Fibroblast of lung (primary cell): ENCODE results near the gene GNB1L. TPM values are rescaled to one million over a fixed set of nuclear protein-coding genes. Genes with fewer than 3 reads are reported as not detected.

Experiments
- DNase-seq, 2 donors: peaks; one replicate each; pipeline versions ENCODE4 v3.0.0 to v3.0.0-alpha.2; 2010; ENCODE audit warnings: low read depth in 2 of 2
- H2AFZ ChIP-seq: 2 replicates; pipeline ENCODE4 v1.5.1; 2012; ENCODE audit warnings: low read length, control low read depth, inconsistent platforms
- H3K27ac ChIP-seq: 2 replicates; pipeline ENCODE4 v1.5.1; 2011; ENCODE audit warnings: low read length, control low read depth; ENCODE audit not compliant: insufficient read depth
- H3K27me3 ChIP-seq: 2 replicates; pipeline ENCODE4 v1.5.1; 2011; ENCODE audit warnings: mild to moderate bottlenecking, low read length; ENCODE audit not compliant: control insufficient read depth, insufficient read depth
- H3K36me3 ChIP-seq: 2 replicates; pipeline ENCODE4 v1.5.1; 2011; ENCODE audit warnings: low read length; ENCODE audit not compliant: control insufficient read depth, insufficient read depth
- H3K4me1 ChIP-seq: 2 replicates; pipeline ENCODE4 v1.5.1; 2011; ENCODE audit warnings: low read length; ENCODE audit not compliant: control insufficient read depth, insufficient read depth; ENCODE audit errors: extremely low read depth
- H3K4me2 ChIP-seq: 2 replicates; pipeline ENCODE4 v1.5.1; 2011; ENCODE audit warnings: low read length, control low read depth; ENCODE audit not compliant: insufficient read depth; ENCODE audit errors: extremely low read depth
- H3K4me3 ChIP-seq, 4 experiments: fragments of 200-600 bp in 1 of 4; sonication (generic) in 1 of 4; replicated peaks in 1 of 4; 2 replicates each; pipeline ENCODE4 v1.5.1; 2011 to 2016; ENCODE audit warnings: low read length in 4 of 4, low read depth in 3 of 4, mild to moderate bottlenecking in 3 of 4, control low read depth in 2 of 4, inconsistent platforms in 1 of 4, mixed read lengths in 1 of 4; ENCODE audit not compliant: insufficient read depth in 1 of 4; ENCODE audit errors: control extremely low read depth in 1 of 4
- H3K79me2 ChIP-seq: 2 replicates; pipeline ENCODE4 v1.5.1; 2012; ENCODE audit warnings: mild to moderate bottlenecking, low read length, inconsistent platforms; ENCODE audit not compliant: control insufficient read depth, insufficient read depth
- H3K9ac ChIP-seq: 2 replicates; pipeline ENCODE4 v1.5.1; 2011; ENCODE audit warnings: mild to moderate bottlenecking, low read length, control low read depth; ENCODE audit not compliant: insufficient read depth
- H3K9me3 ChIP-seq: 2 replicates; pipeline ENCODE4 v1.5.1; 2012; ENCODE audit warnings: low read depth, low read length; ENCODE audit not compliant: control insufficient read depth, insufficient read depth
- H4K20me1 ChIP-seq: 2 replicates; pipeline ENCODE4 v1.5.1; 2011; ENCODE audit warnings: low read length; ENCODE audit not compliant: control insufficient read depth, insufficient read depth; ENCODE audit errors: extremely low read depth
- CTCF ChIP-seq, 2 donors: IDR thresholded peaks in 1 of 2; conservative IDR thresholded peaks in 1 of 2; 1 replicate in 1 of 2; 2 replicates in 1 of 2; pipeline ENCODE4 v1.5.1; 2011 to 2012; ENCODE audit warnings: low read length in 2 of 2, control low read depth in 1 of 2, inconsistent platforms in 1 of 2, low read depth in 1 of 2, mild to moderate bottlenecking in 1 of 2
- EZH2 ChIP-seq: IDR thresholded peaks from 2 replicates; pipeline ENCODE4 v1.5.1; 2012; ENCODE audit warnings: low read length, control low read depth, mild to moderate bottlenecking; ENCODE audit errors: missing control alignments
- polyA plus RNA-seq, 2 donors: library from polyadenylated mRNA; depleted of rRNA in 1 of 2; stranded (reverse) in 1 of 2; unstranded in 1 of 2; fragments of >200 nt; gene quantifications; 2 replicates each; pipeline ENCODE4 v1.2.1, GENCODE V29; 2011 to 2012; ENCODE audit warnings: missing spikeins in 1 of 2
- total RNA-seq: library from RNA; depleted of rRNA; stranded (reverse); fragments of >200 nt; gene quantifications from 2 replicates; pipeline ENCODE4 v1.2.1, GENCODE V29; 2014

Gene GNB1L
- total and polyA plus RNA-seq, 2 donors (not counting 1 experiment from before 2014, with no cell fraction given) = 1.4 to 7.8 TPM

- H3K4me1 ChIP-seq = no peaks in the 10 kb centered on the region
- peaks cover 60% of the 10 kb centered on the region for H3K27me3 ChIP-seq
- no peak overlapping the region for H3K9ac ChIP-seq
- no peaks in the 10 kb centered on the region for H4K20me1 ChIP-seq
- DNase-seq = no peak
- H3K27ac ChIP-seq = no peak overlapping the region
- no peak overlapping the region for H3K4me3 ChIP-seq
- no peaks in the 10 kb centered on the region for H3K9me3 ChIP-seq
- H3K4me2 ChIP-seq = no peak overlapping the region
- no peaks in the 10 kb centered on the region for H3K36me3 ChIP-seq
- no peak overlapping the region for H2AFZ ChIP-seq
- TF ChIP-seq EZH2 (peak; percentile 89), CTCF (conservative IDR thresholded peaks at IDR 0.05 in 1 of 2, IDR thresholded peaks at IDR 0.05 in 1 of 2; ENCODE audit: low read depth in 1 of 2, low read length in 2 of 2) (no peak)
- H3K79me2 ChIP-seq = no peaks in the 10 kb centered on the region
These were observed 100.0 kb downstream of the GNB1L start for GRCh38 chr22:19754701-19755144.

DNA sequence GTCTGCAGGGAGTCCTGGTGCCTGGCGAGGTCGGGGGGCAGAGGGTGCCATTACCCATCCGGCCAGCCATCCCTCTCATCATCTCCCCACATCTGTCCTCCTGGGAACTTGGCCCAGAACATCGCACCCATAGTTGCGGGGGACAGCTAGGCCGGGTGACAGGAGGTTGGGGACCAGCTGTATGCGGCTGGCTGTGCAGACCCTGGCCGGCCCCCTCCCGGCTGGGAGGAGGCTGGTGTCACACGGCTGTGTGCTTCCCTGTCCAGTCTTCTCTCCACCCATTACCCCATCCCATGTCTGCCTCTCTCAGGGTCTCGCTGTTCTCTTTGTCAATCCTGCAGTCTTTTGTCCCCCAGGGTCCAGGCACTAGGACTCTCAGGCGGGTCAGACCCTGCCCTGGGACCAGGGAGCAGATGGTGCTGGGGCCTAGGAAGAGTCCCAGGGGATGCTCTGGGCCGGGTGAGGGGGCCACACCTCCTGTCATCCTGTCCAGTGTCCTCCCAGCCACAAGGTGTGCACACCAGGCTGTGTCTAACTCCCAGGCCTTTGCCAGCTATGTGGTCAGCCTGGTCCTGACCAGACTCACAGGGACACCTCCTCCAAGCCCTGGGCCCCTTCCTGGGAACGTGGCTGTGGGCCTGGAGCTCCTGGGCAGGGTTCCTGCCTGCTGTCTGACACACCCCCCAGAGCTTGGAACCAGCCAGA lies 100.5 kb downstream of the GNB1L start:
- Histone ChIP-seq H3K4me3 (no peak overlapping the region), H3K79me2 (no peaks in the 10 kb centered on the region), H3K9me3 (no peaks in the 10 kb centered on the region), H3K27me3 (peaks cover 55% of the 10 kb centered on the region), H3K36me3 (no peaks in the 10 kb centered on the region), H3K27ac (no peak overlapping the region), H3K4me2 (no peak overlapping the region), H4K20me1 (no peaks in the 10 kb centered on the region), H2AFZ (no peak overlapping the region), H3K9ac (no peak overlapping the region), H3K4me1 (no peaks in the 10 kb centered on the region)
- TF ChIP-seq CTCF (conservative IDR thresholded peaks at IDR 0.05 in 1 of 2, IDR thresholded peaks at IDR 0.05 in 1 of 2; ENCODE audit: low read depth in 1 of 2, low read length in 2 of 2) = no peak
- no peak for TF ChIP-seq EZH2
- DNase-seq = no peak

GRCh38 chr22:19753090-19753842 lies 101.4 kb downstream of the GNB1L start:
- Histone ChIP-seq H3K4me2 (no peak overlapping the region), H3K4me3 (no peak overlapping the region), H3K79me2 (no peaks in the 10 kb centered on the region), H2AFZ (no peak overlapping the region), H3K4me1 (no peaks in the 10 kb centered on the region), H3K9ac (no peak overlapping the region), H4K20me1 (no peaks in the 10 kb centered on the region), H3K36me3 (no peaks in the 10 kb centered on the region), H3K27ac (no peak overlapping the region), H3K9me3 (no peaks in the 10 kb centered on the region), H3K27me3 (peaks cover 49% of the 10 kb centered on the region)
- no peak for DNase-seq
- TF ChIP-seq CTCF (conservative IDR thresholded peaks at IDR 0.05 in 1 of 2, IDR thresholded peaks at IDR 0.05 in 1 of 2; ENCODE audit: low read depth in 1 of 2, low read length in 2 of 2) (no peak), EZH2 (peak; percentile 65)
